Keratinocyte (primary cell): Measurements from ENCODE around the gene MYPOP. TPM values are rescaled to one million over a fixed set of nuclear protein-coding genes. Genes with fewer than 3 reads are reported as not detected.

ENCODE experiments used
- DNase-seq: peaks from one replicate; pipeline ENCODE4 v3.0.0-alpha.2; 2011; ENCODE audit warnings: low read depth, missing footprints, low spot score
- FAIRE-seq: peaks from 2 replicates; lab custom pipeline; 2011; peaks lifted over from hg19 to GRCh38; lab: Jason Lieb, UNC
- H2AFZ ChIP-seq: 2 replicates; pipeline ENCODE4 v1.6.0; 2012; ENCODE audit warnings: low read length, control low read depth, inconsistent platforms; ENCODE audit not compliant: control insufficient read depth
- H3K27ac ChIP-seq: 2 replicates; pipeline ENCODE4 v1.5.1; 2011; ENCODE audit warnings: low read length; ENCODE audit not compliant: control insufficient read depth, insufficient read depth
- H3K27me3 ChIP-seq: 3 replicates; pipeline ENCODE4 v1.6.0; 2011; ENCODE audit warnings: low read length; ENCODE audit not compliant: control insufficient read depth, insufficient read depth; ENCODE audit errors: extremely low read depth
- H3K36me3 ChIP-seq, 2 experiments: 2 replicates in 1 of 2; 3 replicates in 1 of 2; pipeline ENCODE4 v1.5.1; 2011; ENCODE audit warnings: low read length in 2 of 2, mild to moderate bottlenecking in 1 of 2; ENCODE audit not compliant: control insufficient read depth in 2 of 2, insufficient read depth in 2 of 2; ENCODE audit errors: extremely low read depth in 1 of 2
- H3K4me1 ChIP-seq: 3 replicates; pipeline ENCODE4 v1.5.1; 2011; ENCODE audit warnings: low read length; ENCODE audit not compliant: control insufficient read depth, insufficient read depth; ENCODE audit errors: extremely low read depth
- H3K4me2 ChIP-seq: 3 replicates; pipeline ENCODE4 v1.6.0; 2011; ENCODE audit warnings: low read depth, low read length; ENCODE audit not compliant: control insufficient read depth, insufficient read depth; ENCODE audit errors: extremely low read depth
- H3K4me3 ChIP-seq, 3 experiments: fragments of 200-600 bp in 1 of 3; sonication (generic) in 1 of 3; 2 replicates in 2 of 3; 3 replicates in 1 of 3; pipeline ENCODE4 v1.5.1; 2011 to 2016; ENCODE audit warnings: low read length in 3 of 3, mild to moderate bottlenecking in 3 of 3, control low read depth in 2 of 3, inconsistent platforms in 1 of 3, low read depth in 1 of 3, mixed read lengths in 1 of 3, mixed run types in 1 of 3, moderate library complexity in 1 of 3; ENCODE audit not compliant: control insufficient read depth in 2 of 3, insufficient read depth in 2 of 3; ENCODE audit errors: extremely low read depth in 1 of 3
- H3K79me2 ChIP-seq: 2 replicates; pipeline ENCODE4 v1.6.0; 2012; ENCODE audit warnings: low read length; ENCODE audit not compliant: control insufficient read depth, insufficient read depth
- H3K9ac ChIP-seq: 3 replicates; pipeline ENCODE4 v1.6.0; 2011; ENCODE audit warnings: low read length; ENCODE audit not compliant: control insufficient read depth, insufficient read depth; ENCODE audit errors: extremely low read depth
- H3K9me1 ChIP-seq: 3 replicates; pipeline ENCODE4 v1.6.0; 2011; ENCODE audit warnings: low read length; ENCODE audit not compliant: control insufficient read depth, insufficient read depth; ENCODE audit errors: extremely low read depth
- H3K9me3 ChIP-seq: 2 replicates; pipeline ENCODE4 v1.5.1; 2012; ENCODE audit warnings: low read depth, low read length; ENCODE audit not compliant: control insufficient read depth
- H4K20me1 ChIP-seq: 3 replicates; pipeline ENCODE4 v1.6.0; 2011; ENCODE audit warnings: low read length; ENCODE audit not compliant: control insufficient read depth, insufficient read depth; ENCODE audit errors: extremely low read depth
- EZH2 ChIP-seq: IDR thresholded peaks from one replicate; pipeline ENCODE4 v1.6.1; 2012; ENCODE audit warnings: inconsistent platforms, mild to moderate bottlenecking, low read length, moderate library complexity
- dilution Hi-C: fragments of 300-500 bp; cut with MboI; formaldehyde crosslinking; loops from one replicate; pipeline ENCODE4 v1.7.0; 2020; ENCODE audit warnings: low sequenced_read_pairs; ENCODE audit not compliant: extremely low pct_ligation_motif_present
- polyA plus RNA-seq, 5 experiments: library from polyadenylated mRNA; depleted of rRNA in 3 of 5; stranded (reverse) in 3 of 5; stranded (forward) in 1 of 5; unstranded in 1 of 5; fragments of >200 nt; gene quantifications; 1 replicate in 1 of 5; 2 replicates in 3 of 5; 3 replicates in 1 of 5; pipeline versions ENCODE4 v1.2.1 to v1.2.3, GENCODE V29; 2011 to 2012; ENCODE audit warnings: missing spikeins in 2 of 5, low read depth in 1 of 5, low replicate concordance in 1 of 5
- TF ChIP-seq, protein P1 (sequence below), 3 experiments: IDR thresholded peaks in 1 of 3; conservative IDR thresholded peaks in 1 of 3; optimal IDR thresholded peaks in 1 of 3; 2 replicates in 2 of 3; 3 replicates in 1 of 3; pipeline versions ENCODE3 to v1.5.1; 2011; ENCODE audit warnings: low read length in 3 of 3, mild to moderate bottlenecking in 3 of 3, moderate library complexity in 2 of 3, control low read depth in 1 of 3, inconsistent platforms in 1 of 3; ENCODE audit not compliant: insufficient read depth in 2 of 3; ENCODE audit errors: extremely low read depth in 1 of 3

MYPOP gene
- polyA plus RNA-seq, 1 donor (not counting 4 experiments of a cell fraction or from before 2014, with no cell fraction given) = 1.3 TPM

DNA sequence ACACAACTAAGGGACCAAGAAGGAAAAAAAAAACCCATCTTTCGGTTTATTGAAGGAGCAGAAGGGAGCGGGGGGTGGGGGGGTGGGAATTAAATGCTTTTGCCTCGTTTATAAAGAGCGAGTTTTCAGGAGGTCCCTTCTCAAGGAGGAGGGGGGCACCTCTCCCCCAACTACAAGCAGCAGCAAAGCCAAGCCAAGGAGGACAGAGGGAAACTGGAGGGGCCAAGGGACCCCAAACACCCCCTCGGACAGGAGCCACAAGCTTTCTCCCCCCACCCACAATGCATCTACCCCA, 18.9 kb downstream of the MYPOP start:
- H3K9me3 ChIP-seq = no peaks in the 10 kb centered on the region
- peaks cover 8% of the 10 kb centered on the region for H3K79me2 ChIP-seq
- FAIRE-seq = no peak
- dilution Hi-C loops = no loop called here
- no peak overlapping the region for H3K27ac ChIP-seq
- H3K9me1 ChIP-seq = no peaks in the 10 kb centered on the region
- no peak for DNase-seq
- H2AFZ ChIP-seq = no peak overlapping the region
- no peak overlapping the region for H3K4me2 ChIP-seq
- H3K9ac ChIP-seq = no peak overlapping the region
- no peak overlapping the region for H3K4me3 ChIP-seq
- H3K27me3 ChIP-seq = peaks cover 7% of the 10 kb centered on the region
- TF ChIP-seq, protein P1, sequence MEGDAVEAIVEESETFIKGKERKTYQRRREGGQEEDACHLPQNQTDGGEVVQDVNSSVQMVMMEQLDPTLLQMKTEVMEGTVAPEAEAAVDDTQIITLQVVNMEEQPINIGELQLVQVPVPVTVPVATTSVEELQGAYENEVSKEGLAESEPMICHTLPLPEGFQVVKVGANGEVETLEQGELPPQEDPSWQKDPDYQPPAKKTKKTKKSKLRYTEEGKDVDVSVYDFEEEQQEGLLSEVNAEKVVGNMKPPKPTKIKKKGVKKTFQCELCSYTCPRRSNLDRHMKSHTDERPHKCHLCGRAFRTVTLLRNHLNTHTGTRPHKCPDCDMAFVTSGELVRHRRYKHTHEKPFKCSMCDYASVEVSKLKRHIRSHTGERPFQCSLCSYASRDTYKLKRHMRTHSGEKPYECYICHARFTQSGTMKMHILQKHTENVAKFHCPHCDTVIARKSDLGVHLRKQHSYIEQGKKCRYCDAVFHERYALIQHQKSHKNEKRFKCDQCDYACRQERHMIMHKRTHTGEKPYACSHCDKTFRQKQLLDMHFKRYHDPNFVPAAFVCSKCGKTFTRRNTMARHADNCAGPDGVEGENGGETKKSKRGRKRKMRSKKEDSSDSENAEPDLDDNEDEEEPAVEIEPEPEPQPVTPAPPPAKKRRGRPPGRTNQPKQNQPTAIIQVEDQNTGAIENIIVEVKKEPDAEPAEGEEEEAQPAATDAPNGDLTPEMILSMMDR (optimal IDR thresholded peaks at IDR 0.05 in 1 of 3, IDR thresholded peaks at IDR 0.05 in 1 of 3, conservative IDR thresholded peaks at IDR 0.05 in 1 of 3; ENCODE audit: extremely low read depth in 1 of 3, insufficient read depth in 2 of 3, low read length in 3 of 3) = no peak
- TF ChIP-seq EZH2 = no peak
- peaks cover 14% of the 10 kb centered on the region for H3K4me1 ChIP-seq
- no peaks in the 10 kb centered on the region for H3K36me3 ChIP-seq
- no peaks in the 10 kb centered on the region for H4K20me1 ChIP-seq

DNA sequence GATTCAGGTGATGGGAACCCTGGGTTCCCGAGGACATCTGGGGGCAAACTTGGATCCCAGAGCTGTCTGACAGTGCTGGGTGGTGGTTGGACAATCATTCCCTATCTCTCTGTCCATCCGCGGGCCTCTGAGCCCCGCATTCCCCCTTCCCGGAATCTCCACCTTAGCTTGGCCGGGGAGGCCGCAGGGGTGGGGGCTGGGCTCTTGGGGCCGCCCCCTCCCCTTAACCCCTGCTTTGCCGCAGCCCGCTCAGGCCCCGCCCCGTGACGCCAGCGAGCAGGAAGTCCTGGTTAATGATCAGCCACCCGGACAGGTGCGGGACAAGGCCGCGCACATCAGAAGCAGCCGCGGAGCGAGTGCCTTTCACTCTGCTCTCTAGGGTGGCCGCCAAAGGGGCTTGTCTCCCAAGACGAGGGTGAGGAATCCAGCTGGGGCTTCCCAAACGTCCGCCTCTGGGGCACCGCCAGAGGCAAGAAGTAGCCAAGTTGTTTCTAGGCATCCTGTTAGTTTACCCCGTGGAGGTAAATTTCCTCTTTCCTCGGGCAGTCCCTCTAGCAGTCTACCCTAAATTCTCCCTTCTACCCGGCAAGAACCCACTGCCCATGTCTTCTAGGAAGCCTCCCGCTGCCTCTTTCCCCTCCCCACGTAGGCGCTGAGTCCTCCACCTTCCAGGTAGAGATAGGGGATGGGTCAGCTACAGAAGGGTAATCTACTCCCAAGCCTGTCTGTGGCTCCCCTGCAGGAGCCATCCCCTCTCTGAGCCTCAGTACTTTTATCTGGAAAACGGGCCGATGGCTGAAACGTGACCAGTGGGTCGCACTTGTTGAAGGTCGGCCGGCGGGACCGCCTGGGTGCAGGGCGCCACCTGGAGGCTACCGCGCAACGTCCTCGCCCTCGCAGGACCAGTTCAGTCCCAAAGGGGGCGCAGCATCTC, 19.5 kb downstream of the MYPOP start:
- Histone ChIP-seq H3K9ac (peak overlapping the region; percentile 18), H3K27me3 (peaks cover 7% of the 10 kb centered on the region)

More for the DNA sequence above, 19.5 kb downstream of the MYPOP start:
- FAIRE-seq (peak; percentile 74), DNase-seq (peak; percentile 32)
- Histone ChIP-seq H3K9me1 (no peaks in the 10 kb centered on the region), H3K27ac (no peak overlapping the region), H3K4me1 (peaks cover 14% of the 10 kb centered on the region), H3K4me3 (peak overlapping the region; percentile 22 to 65 (median 46)), H3K79me2 (peaks cover 8% of the 10 kb centered on the region), H3K9me3 (no peaks in the 10 kb centered on the region), H3K4me2 (peak overlapping the region; percentile 79), H2AFZ (peak overlapping the region; percentile 35), H3K36me3 (no peaks in the 10 kb centered on the region), H4K20me1 (no peaks in the 10 kb centered on the region)
- TF ChIP-seq, protein P1 (optimal IDR thresholded peaks at IDR 0.05 in 1 of 3, IDR thresholded peaks at IDR 0.05 in 1 of 3, conservative IDR thresholded peaks at IDR 0.05 in 1 of 3; ENCODE audit: extremely low read depth in 1 of 3, insufficient read depth in 2 of 3, low read length in 3 of 3) = peak; percentile 99
- TF ChIP-seq EZH2 = no peak
- dilution Hi-C loops = no loop called here
